ENCODE measurements around the gene CLMP. TPM values are rescaled to one million over a fixed set of nuclear protein-coding genes. Genes with fewer than 3 reads are reported as not detected.
A peak's percentile ranks its signal among the peaks of the same experiment; 100 is the strongest.

The CLMP gene
- total RNA-seq, 4 donors from 2014 or later: 169 to 215 (median 197) TPM

GRCh38 chr11:123188508-123189165 lies 6.4 kb downstream of the CLMP start:
- WGBS: 21% methylated on average over 5 of the region's 5 CpGs
- Histone ChIP-seq H3K4me1 (peaks cover 4 to 99% (median 96%) of the 10 kb centered on the region in 4 donors), H3K27me3 (peaks cover 0 to 3% (median 1%) of the 10 kb centered on the region in 4 donors), H3K27ac (replicated peaks in 1 of 4) (peak overlapping the region; percentile 88 to 96 (median 92)), H3K4me3 (peak overlapping the region; percentile 31 to 51 (median 36)), H3K36me3 (no peaks in the 10 kb centered on the region), H3K9me3 (no peaks in the 10 kb centered on the region)
- DNase-seq (ENCODE audit: extremely low spot score): no peak
- intact Hi-C loops (cut with DNase I): loop anchor here (5.0 kb wide), 1 partner anchor 44 kb away; no protein-coding TSS in a partner anchor
- TF ChIP-seq POLR2AphosphoS5 (IDR thresholded peaks at IDR 0.05) (no peak), POLR2A (IDR thresholded peaks at IDR 0.05; ENCODE audit: low read depth) (no peak), CTCF (IDR thresholded peaks at IDR 0.05) (peak in 1 of 3 experiments; percentile 34)

- TF ChIP-seq CTCF (IDR thresholded peaks at IDR 0.05) (no peak), POLR2AphosphoS5 (IDR thresholded peaks at IDR 0.05) (peak in 1 of 2 donors; percentile 5)
- intact Hi-C loops (cut with DNase I): loop anchor here (5.0 kb wide), 1 partner anchor 44 kb away; no protein-coding TSS in a partner anchor
- H3K27ac ChIP-seq (replicated peaks in 1 of 4): peak overlapping the region; percentile 88 to 96 (median 92)
- 15% methylated on average over 17 of the region's 17 CpGs for WGBS
- H3K4me1 ChIP-seq: peaks cover 4 to 100% (median 98%) of the 10 kb centered on the region in 4 donors
- H3K9me3 ChIP-seq: no peaks in the 10 kb centered on the region
- H3K4me3 ChIP-seq: peak overlapping the region; percentile 31 to 51 (median 36)
- no peaks in the 10 kb centered on the region for H3K36me3 ChIP-seq
- no peak for DNase-seq (ENCODE audit: extremely low spot score)
- H3K27me3 ChIP-seq: peaks cover 0 to 2% (median under 1%) of the 10 kb centered on the region in 4 donors
These were observed 7.2 kb downstream of the CLMP start for GRCh38 chr11:123187665-123188507.

GRCh38 chr11:123187248-123187647 lies 7.8 kb downstream of the CLMP start:
- TF ChIP-seq POLR2AphosphoS5 (IDR thresholded peaks at IDR 0.05) (no peak), CTCF (IDR thresholded peaks at IDR 0.05) (no peak), EP300 (IDR thresholded peaks at IDR 0.05) (no peak), POLR2A (IDR thresholded peaks at IDR 0.05; ENCODE audit: low read depth) (no peak)

GRCh38 chr11:123186286-123186685 lies 8.8 kb downstream of the CLMP start:
- Histone ChIP-seq H3K36me3 (no peaks in the 10 kb centered on the region), H3K9me3 (no peaks in the 10 kb centered on the region), H3K27ac (replicated peaks in 1 of 4) (peak overlapping the region; percentile 88 to 96 (median 92)), H3K4me1 (peaks cover 4 to 100% (median 99%) of the 10 kb centered on the region in 4 donors), H3K27me3 (peaks cover 0 to 2% (median 0%) of the 10 kb centered on the region in 4 donors), H3K4me3 (no peak overlapping the region)
- TF ChIP-seq POLR2A (IDR thresholded peaks at IDR 0.05; ENCODE audit: low read depth) (no peak), POLR2AphosphoS5 (IDR thresholded peaks at IDR 0.05) (no peak), EP300 (IDR thresholded peaks at IDR 0.05) (no peak), CTCF (IDR thresholded peaks at IDR 0.05) (no peak)
- WGBS: 70% methylated on average over 8 of the region's 8 CpGs
- intact Hi-C loops (cut with DNase I): loop anchor here (5.0 kb wide), 1 partner anchor 46 kb away; no protein-coding TSS in a partner anchor
- DNase-seq (ENCODE audit: extremely low spot score): no peak

More at GRCh38 chr11:123187248-123187647, 7.8 kb downstream of the CLMP start:
- no peak for DNase-seq (ENCODE audit: extremely low spot score)
- Histone ChIP-seq H3K27me3 (peaks cover 0 to 2% (median 0%) of the 10 kb centered on the region in 4 donors), H3K36me3 (no peaks in the 10 kb centered on the region), H3K27ac (replicated peaks in 1 of 4) (peak overlapping the region; percentile 88 to 96 (median 92)), H3K4me1 (peaks cover 4 to 100% (median 99%) of the 10 kb centered on the region in 4 donors), H3K4me3 (no peak overlapping the region), H3K9me3 (no peaks in the 10 kb centered on the region)
- WGBS: 70% methylated on average over 4 of the region's 4 CpGs
- intact Hi-C loops (cut with DNase I): loop anchor here (5.0 kb wide), 1 partner anchor 45 kb away; no protein-coding TSS in a partner anchor

Measured in esophagus muscularis mucosa (tissue), 4 donors.